Activated T-helper 17 cell treated with anti-CD3 and anti-CD28 coated beads, Interleukin-2, amount 50 U/mL, for 72 hours (primary cell): ENCODE measurements around the gene LPAR1. TPM values are rescaled to one million over a fixed set of nuclear protein-coding genes. Genes with fewer than 3 reads are reported as not detected.

Experiments
- ATAC-seq: fragments of 150-1000 bp; cut with Tn5 transposase; replicated peaks from 2 replicates; pipeline ENCODE4 v1.10.0; 2021; ENCODE audit warnings: mild to moderate bottlenecking, moderate library complexity
- H3K27ac Mint-ChIP-seq: one replicate; pipeline ENCODE4 v1.8.0; 2022; ENCODE audit warnings: mixed read lengths
- H3K27me3 Mint-ChIP-seq: one replicate; pipeline ENCODE4 v1.8.0; 2022; ENCODE audit warnings: mixed read lengths
- H3K36me3 Mint-ChIP-seq: one replicate; pipeline ENCODE4 v1.8.0; 2022; ENCODE audit warnings: low read depth, mild to moderate bottlenecking, mixed read lengths
- H3K4me1 Mint-ChIP-seq: one replicate; pipeline ENCODE4 v1.8.0; 2022; ENCODE audit warnings: mixed read lengths
- H3K4me3 Mint-ChIP-seq: one replicate; pipeline ENCODE4 v1.8.0; 2022; ENCODE audit warnings: mild to moderate bottlenecking, mixed read lengths
- H3K9me3 Mint-ChIP-seq: one replicate; pipeline ENCODE4 v1.8.0; 2022; ENCODE audit warnings: mixed read lengths
- total RNA-seq, 2 donors: library from RNA; stranded (reverse); gene quantifications; one replicate each; pipeline ENCODE4 v1.2.3, GENCODE V29; 2022

The LPAR1 gene, protein sequence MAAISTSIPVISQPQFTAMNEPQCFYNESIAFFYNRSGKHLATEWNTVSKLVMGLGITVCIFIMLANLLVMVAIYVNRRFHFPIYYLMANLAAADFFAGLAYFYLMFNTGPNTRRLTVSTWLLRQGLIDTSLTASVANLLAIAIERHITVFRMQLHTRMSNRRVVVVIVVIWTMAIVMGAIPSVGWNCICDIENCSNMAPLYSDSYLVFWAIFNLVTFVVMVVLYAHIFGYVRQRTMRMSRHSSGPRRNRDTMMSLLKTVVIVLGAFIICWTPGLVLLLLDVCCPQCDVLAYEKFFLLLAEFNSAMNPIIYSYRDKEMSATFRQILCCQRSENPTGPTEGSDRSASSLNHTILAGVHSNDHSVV
- total RNA-seq = not detected

DNA sequence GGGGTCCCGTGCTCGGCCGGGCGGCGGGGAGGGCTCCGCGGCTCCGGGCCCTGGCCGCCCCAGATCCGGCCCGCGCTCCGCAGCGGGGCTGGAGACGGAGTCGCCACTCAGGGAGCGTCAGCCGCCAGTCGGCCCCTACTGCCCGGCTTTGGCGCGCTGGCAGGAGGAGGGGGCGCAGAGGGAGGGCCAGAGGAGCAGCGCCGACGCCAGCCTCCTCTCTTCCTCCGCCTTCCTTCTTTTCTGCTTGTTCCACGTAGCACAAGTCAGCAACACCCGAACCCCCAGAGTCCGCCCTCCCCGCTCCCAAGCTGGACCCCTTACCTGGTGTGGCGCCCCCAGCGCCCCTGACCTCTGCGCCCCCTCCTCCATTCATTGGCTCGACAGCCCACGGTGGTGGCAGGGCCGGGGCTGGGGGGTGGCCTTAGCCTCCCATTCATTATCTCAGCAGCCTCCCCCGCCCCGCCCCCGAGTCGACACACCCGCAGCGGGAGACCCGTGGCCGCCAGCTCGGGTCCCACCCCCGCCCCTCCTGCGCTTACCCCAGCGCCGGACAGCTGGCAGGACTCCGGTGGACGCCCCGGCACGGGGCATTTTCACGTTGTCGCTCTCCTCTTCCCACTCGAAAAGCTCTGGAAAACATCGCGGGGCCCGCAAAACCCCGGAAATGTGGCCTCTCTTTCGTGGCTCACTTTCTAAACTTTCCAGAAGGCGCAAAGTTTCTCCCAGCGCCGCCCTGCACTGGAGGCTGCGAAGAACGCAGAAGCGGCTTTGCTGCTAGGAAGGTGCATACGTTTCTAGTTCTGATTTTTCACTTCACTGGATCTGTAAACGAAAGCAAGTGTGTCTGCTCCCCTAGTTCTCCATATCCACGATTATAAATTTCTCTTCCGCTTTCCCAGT lies at the start of gene LPAR1:
LPAR1 (minus strand) TSS at position 140 of the 900 bp plus-strand sequence. CDS start 66,353 bp downstream, outside the sequence.
- H3K36me3 Mint-ChIP-seq = no peaks in the 10 kb centered on the region
- H3K27me3 Mint-ChIP-seq = peaks cover 37% of the 10 kb centered on the region
- H3K4me3 Mint-ChIP-seq = peak within 1 kb of the TSS; percentile 34
- no peak within 1 kb of the TSS for H3K27ac Mint-ChIP-seq
- H3K4me1 Mint-ChIP-seq = peaks cover 5% of the 10 kb centered on the region
- no peak for ATAC-seq
- H3K9me3 Mint-ChIP-seq = no peaks in the 10 kb centered on the region

DNA sequence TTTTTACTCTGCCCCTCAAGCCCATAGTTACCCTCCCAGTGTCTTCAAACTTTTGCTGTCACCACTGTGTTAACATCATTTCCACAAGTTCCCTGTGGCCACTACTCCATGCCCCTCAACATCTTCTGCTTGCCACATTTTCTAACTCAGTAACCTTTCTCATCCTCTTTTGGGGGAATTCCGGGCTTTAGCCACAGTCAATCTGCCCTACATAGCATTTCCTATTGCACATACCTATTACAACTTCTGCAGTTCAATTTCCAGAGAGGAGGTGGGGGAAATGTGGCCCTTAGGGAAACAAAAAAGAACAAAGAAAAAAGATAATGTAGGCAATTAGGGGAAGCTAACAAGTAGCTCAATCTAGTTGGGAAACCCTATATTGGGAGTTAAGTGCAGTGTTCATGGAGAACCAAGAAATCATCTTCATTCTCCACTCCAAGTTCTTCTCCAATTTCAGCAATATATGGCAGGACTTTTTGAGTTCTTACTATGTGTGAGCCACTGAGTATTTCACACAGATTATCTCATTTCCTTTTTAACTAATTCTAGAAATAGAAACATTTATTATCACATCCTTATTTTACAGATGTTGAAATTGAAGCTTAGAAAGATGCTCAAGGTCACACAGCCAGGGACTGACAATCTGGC lies 40.2 kb upstream of the LPAR1 start:
- Mint-ChIP-seq H3K9me3 (peaks cover 4% of the 10 kb centered on the region), H3K27me3 (peaks cover 10% of the 10 kb centered on the region), H3K4me3 (no peak overlapping the region), H3K4me1 (no peaks in the 10 kb centered on the region), H3K36me3 (no peaks in the 10 kb centered on the region), H3K27ac (no peak overlapping the region)
- ATAC-seq = no peak

DNA sequence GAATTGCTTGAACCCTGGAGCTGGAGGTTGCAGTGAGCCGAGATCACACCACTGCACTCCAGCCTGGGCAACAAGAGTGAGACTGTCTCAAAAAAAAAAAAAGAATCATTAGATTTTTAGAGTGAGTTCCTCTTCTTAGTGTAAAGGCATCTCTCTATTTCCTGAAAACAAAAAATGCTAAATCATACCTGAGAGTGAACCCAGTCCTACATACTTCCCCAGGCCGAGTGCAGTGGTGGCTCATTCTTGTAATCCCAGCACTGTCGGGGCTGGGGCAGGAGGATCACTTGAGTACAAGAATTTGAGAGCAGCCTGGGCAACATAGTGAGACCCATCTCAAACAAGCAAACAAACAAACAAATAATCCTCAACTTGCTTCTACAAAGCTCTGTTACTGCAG lies 38.2 kb upstream of the LPAR1 start:
- Mint-ChIP-seq H3K4me3 (no peak overlapping the region), H3K27me3 (peaks cover 11% of the 10 kb centered on the region), H3K4me1 (no peaks in the 10 kb centered on the region), H3K9me3 (peaks cover 4% of the 10 kb centered on the region), H3K36me3 (no peaks in the 10 kb centered on the region), H3K27ac (no peak overlapping the region)
- no peak for ATAC-seq

DNA sequence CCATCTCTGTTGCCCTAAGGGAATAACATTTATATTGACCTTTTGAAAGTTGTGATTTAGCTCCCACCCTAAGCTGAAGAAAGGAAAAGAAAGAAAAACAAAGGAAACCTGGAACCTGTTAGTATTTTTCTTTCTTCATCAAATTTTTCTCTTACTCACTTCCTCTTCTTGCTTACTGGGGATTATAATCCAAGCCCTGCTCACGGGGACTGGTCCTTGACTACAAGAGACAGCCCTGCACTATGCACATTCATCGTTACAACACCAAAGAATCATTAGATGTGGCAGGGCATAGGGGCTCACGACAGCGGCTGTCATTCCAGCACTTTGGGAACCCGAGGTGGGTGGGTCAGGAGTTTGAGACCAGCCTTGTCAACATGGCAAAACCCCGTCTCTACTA lies 37.8 kb upstream of the LPAR1 start:
- Mint-ChIP-seq H3K27me3 (peaks cover 11% of the 10 kb centered on the region), H3K4me1 (no peaks in the 10 kb centered on the region), H3K27ac (no peak overlapping the region), H3K9me3 (peaks cover 4% of the 10 kb centered on the region), H3K4me3 (no peak overlapping the region), H3K36me3 (no peaks in the 10 kb centered on the region)
- ATAC-seq = no peak

DNA sequence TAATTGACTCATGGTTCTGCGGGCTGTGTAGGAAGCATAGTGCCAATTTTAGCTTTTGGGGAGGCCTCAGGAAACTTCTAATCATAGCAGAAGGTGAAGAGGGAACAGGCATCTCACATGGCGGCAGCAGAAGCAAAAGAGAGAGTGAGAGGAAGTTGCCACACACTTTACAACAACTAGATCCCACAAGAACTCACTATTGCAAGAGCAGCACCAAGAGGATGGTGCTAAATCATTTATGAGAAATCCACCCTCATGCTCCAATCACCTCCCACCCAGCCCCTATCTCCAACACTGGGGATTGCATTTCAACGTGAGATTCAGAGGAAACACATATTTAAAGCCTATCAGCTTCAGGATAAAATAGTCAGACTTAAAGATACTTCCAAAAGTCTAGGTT lies 36.1 kb upstream of the LPAR1 start:
- Mint-ChIP-seq H3K27ac (no peak overlapping the region), H3K4me1 (no peaks in the 10 kb centered on the region), H3K27me3 (peaks cover 11% of the 10 kb centered on the region), H3K4me3 (no peak overlapping the region), H3K9me3 (peaks cover 4% of the 10 kb centered on the region), H3K36me3 (no peaks in the 10 kb centered on the region)
- ATAC-seq = no peak

DNA sequence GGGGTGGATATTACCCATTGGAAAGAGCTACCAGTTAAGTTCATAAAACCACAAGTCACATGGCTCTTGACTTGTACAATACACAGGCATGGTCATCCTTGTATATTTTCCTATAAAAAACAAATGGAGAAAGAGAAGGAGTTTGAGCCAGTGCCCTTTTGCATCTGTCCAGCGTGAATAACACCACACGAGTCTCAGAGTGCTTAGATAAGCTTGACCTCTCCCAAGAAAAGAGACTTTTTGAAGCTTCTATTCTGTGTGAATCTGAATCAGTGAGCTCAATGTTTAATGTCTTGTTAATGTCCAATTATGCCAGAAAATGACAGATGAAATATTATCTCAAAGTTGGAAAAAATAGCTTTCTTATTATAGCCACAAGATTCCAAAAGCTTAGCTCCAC lies 30.9 kb upstream of the LPAR1 start:
- H3K4me3 Mint-ChIP-seq = no peak overlapping the region
- no peaks in the 10 kb centered on the region for H3K36me3 Mint-ChIP-seq
- peaks cover 3% of the 10 kb centered on the region for H3K27me3 Mint-ChIP-seq
- no peaks in the 10 kb centered on the region for H3K9me3 Mint-ChIP-seq
- H3K4me1 Mint-ChIP-seq = no peaks in the 10 kb centered on the region
- H3K27ac Mint-ChIP-seq = no peak overlapping the region
- ATAC-seq = no peak

DNA sequence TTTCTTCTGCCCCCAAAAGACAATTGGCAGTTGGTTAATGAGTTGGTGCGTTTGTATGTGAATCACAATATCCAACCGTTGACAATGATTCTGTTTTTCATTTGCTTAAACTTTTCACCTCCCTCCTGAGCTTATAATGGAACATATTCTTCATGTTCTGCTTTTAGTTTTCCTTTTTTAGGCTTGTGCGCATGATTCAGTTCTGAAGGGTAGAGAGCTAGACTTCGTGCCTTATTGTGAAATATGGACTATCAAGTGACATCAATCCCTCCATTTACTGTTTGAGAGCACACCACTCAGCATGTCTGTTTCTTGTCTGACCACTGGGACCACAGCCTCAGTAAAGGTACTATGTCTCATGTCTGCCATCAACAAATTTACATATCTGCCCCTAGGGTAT lies 30.5 kb upstream of the LPAR1 start:
- no peaks in the 10 kb centered on the region for H3K4me1 Mint-ChIP-seq
- ATAC-seq = no peak
- H3K27ac Mint-ChIP-seq = no peak overlapping the region
- H3K9me3 Mint-ChIP-seq = no peaks in the 10 kb centered on the region
- no peaks in the 10 kb centered on the region for H3K36me3 Mint-ChIP-seq
- no peak overlapping the region for H3K4me3 Mint-ChIP-seq
- H3K27me3 Mint-ChIP-seq = peaks cover 3% of the 10 kb centered on the region

DNA sequence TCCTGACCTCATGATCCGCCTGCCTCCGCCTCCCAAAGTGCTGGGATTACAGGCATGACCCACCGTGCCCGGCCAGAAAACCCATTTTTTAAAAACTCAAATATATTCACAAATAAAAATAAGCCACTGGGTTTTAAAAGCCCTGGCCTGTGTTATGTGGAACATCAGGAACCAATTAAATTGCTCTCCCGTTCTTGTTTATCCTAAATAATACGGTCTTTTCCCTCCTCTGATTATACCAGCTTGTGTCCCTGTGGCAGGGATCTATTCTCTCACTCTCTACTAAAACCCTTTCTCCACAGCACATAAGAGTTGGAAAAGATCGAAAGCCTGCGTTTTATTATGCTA lies 30.1 kb upstream of the LPAR1 start:
- Mint-ChIP-seq H3K27me3 (peaks cover 4% of the 10 kb centered on the region), H3K4me3 (no peak overlapping the region), H3K4me1 (no peaks in the 10 kb centered on the region), H3K27ac (no peak overlapping the region), H3K9me3 (no peaks in the 10 kb centered on the region), H3K36me3 (no peaks in the 10 kb centered on the region)
- ATAC-seq = no peak

DNA sequence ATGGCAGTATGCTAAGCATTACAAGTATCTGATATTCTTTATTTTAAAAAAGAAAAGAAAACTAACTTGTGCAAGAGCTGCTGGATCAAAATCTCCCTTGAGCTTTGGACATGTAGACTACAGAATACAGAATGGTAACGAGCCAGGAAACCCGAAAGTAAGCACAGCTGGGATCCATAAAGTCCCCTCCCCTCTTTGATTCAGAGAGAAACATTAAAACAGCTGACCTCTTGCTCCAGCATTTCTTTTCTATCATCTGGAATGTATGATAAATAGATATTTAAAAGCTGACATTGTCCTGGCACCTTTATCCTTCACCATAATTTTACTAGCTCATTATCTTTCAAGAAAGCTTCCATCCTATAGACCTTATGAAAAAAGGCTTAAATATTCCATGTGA lies 28.2 kb upstream of the LPAR1 start:
- H3K27me3 Mint-ChIP-seq = peaks cover 4% of the 10 kb centered on the region
- ATAC-seq = no peak
- H3K4me3 Mint-ChIP-seq = no peak overlapping the region
- H3K9me3 Mint-ChIP-seq = no peaks in the 10 kb centered on the region
- H3K36me3 Mint-ChIP-seq = no peaks in the 10 kb centered on the region
- no peaks in the 10 kb centered on the region for H3K4me1 Mint-ChIP-seq
- H3K27ac Mint-ChIP-seq = no peak overlapping the region

DNA sequence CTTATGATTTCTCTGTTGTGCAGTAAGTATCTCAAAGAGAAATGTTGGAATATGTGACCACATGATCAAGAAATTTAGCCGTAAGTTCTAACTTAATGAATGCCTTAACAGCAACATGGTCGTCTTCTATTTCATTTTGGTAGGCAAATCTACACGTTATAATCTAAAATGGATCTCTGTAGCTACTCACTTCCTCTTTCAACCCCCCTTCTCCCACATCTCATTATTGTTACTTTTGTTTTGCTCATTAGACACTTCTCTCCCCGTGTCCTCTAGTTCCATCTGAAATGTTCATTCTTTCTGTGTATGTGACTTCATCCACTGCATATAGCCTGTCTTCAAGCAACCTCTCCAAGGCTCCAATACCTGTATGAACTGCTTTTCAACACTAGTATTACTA lies 27.1 kb upstream of the LPAR1 start:
- ATAC-seq = no peak

DNA sequence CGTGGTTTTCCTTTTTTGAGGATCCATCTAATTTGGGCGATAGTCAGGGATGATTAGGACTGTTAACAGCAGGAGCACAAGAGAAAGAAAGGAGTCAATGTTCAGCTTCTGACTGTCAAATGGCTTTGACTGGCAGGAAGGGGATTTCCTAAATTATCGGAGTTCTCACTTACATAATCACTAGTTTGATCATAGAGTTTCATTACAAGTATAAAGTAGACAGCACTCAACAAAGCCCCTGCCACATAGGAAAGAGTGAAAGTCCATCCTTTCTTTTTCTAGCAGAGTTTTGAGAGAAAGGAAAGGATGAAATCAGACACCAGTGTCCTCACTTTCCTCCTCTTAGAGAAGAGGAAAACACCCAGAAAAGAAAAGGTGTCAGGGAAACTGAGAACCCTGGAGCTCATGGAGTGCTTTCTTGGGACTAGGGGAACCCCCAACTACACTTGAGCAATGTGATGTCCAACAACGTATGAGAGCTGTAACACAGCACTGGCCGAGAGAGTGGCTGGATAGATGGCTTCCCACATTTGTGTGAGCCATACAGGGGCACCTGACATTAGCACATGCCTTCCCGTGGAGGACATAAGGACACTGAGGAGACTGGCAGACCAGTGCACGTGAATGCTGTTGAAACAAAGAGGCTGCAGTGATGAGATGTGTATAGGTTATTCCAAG lies 26.0 kb upstream of the LPAR1 start:
- H3K4me3 Mint-ChIP-seq = no peak overlapping the region
- peaks cover 10% of the 10 kb centered on the region for H3K27me3 Mint-ChIP-seq
- H3K27ac Mint-ChIP-seq = no peak overlapping the region
- no peak for ATAC-seq
- no peaks in the 10 kb centered on the region for H3K4me1 Mint-ChIP-seq
- H3K36me3 Mint-ChIP-seq = no peaks in the 10 kb centered on the region
- H3K9me3 Mint-ChIP-seq = no peaks in the 10 kb centered on the region

More for the DNA sequence above, 27.1 kb upstream of the LPAR1 start:
- H3K36me3 Mint-ChIP-seq = no peaks in the 10 kb centered on the region
- no peaks in the 10 kb centered on the region for H3K4me1 Mint-ChIP-seq
- H3K9me3 Mint-ChIP-seq = no peaks in the 10 kb centered on the region
- H3K4me3 Mint-ChIP-seq = no peak overlapping the region
- H3K27ac Mint-ChIP-seq = no peak overlapping the region
- peaks cover 4% of the 10 kb centered on the region for H3K27me3 Mint-ChIP-seq

DNA sequence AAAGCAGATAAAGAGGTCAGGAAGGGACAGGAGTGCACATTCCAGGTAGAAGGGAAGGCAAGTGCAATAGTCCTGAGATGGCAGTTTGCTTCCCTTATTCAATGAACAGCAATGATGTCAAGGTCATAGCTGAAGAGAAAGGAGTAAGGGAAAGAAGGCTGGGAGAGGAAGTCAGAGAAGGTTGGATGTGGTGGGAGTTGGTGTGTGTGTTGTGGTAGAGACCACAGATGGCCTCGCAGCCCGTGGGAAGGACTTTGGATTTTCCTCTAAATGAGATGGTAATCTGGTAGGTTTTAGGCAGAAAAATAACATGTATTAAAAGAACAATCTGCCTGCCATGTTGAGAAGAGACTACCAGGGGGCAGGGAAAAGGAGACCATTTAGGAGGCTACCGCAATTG lies 25.1 kb upstream of the LPAR1 start:
- Mint-ChIP-seq H3K27me3 (peaks cover 10% of the 10 kb centered on the region), H3K27ac (no peak overlapping the region), H3K4me3 (no peak overlapping the region), H3K36me3 (no peaks in the 10 kb centered on the region), H3K9me3 (no peaks in the 10 kb centered on the region), H3K4me1 (no peaks in the 10 kb centered on the region)
- no peak for ATAC-seq

DNA sequence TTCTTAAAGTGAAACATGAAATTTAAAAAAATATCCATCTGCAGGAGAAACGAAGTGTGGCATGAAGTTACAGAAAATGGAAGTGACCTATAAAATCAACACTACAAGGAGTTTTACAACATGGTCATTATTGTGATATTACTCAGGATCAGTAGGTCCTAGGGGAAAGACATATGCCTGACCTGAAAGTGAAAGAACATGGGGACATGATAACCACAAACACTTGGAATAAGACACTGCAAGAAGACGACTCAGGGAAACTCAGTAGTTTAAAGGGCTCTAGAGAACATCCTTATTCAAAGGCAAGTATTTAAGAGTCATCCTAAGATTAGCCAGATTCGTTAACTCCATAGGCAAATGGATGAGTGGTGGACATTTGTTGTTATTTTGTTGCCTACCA lies 19.9 kb upstream of the LPAR1 start:
- no peak overlapping the region for H3K4me3 Mint-ChIP-seq
- H3K9me3 Mint-ChIP-seq = no peaks in the 10 kb centered on the region
- no peaks in the 10 kb centered on the region for H3K4me1 Mint-ChIP-seq
- no peak for ATAC-seq
- H3K27ac Mint-ChIP-seq = no peak overlapping the region
- H3K36me3 Mint-ChIP-seq = no peaks in the 10 kb centered on the region
- H3K27me3 Mint-ChIP-seq = peaks cover 6% of the 10 kb centered on the region

DNA sequence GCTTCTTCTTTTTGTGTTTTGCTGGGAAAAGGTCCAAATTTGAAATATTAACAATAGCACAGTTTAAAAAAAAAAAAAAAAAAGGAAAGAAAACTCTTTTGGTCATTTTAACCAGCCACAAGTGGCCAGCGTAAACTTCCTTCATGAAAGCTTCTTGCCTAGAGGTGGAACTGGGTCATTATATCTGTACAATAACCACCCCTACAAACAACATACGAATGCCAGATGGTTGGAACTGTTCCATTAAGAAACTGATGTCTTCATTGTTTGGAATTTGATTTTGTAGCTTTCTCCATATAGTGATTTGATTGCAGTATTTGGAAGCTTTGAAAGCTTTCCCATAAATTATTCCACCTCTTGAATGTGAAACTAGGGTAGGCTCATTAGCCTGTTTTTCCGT lies 18.3 kb upstream of the LPAR1 start:
- Mint-ChIP-seq H3K9me3 (no peaks in the 10 kb centered on the region), H3K36me3 (no peaks in the 10 kb centered on the region), H3K4me1 (no peaks in the 10 kb centered on the region), H3K4me3 (no peak overlapping the region), H3K27ac (no peak overlapping the region), H3K27me3 (peaks cover 5% of the 10 kb centered on the region)
- no peak for ATAC-seq
